HTR-8/SVneo (cell line): ENCODE measurements around the gene SNAP29.

ENCODE experiments used
- DNase-seq: peaks from one replicate; pipeline ENCODE4 v3.0.0; 2011; ENCODE audit warnings: low spot score, mixed read lengths; ENCODE audit not compliant: insufficient read length
- FAIRE-seq: peaks from 2 replicates; lab custom pipeline; 2011; peaks lifted over from hg19 to GRCh38; lab: Jason Lieb, UNC

The SNAP29 gene

DNA sequence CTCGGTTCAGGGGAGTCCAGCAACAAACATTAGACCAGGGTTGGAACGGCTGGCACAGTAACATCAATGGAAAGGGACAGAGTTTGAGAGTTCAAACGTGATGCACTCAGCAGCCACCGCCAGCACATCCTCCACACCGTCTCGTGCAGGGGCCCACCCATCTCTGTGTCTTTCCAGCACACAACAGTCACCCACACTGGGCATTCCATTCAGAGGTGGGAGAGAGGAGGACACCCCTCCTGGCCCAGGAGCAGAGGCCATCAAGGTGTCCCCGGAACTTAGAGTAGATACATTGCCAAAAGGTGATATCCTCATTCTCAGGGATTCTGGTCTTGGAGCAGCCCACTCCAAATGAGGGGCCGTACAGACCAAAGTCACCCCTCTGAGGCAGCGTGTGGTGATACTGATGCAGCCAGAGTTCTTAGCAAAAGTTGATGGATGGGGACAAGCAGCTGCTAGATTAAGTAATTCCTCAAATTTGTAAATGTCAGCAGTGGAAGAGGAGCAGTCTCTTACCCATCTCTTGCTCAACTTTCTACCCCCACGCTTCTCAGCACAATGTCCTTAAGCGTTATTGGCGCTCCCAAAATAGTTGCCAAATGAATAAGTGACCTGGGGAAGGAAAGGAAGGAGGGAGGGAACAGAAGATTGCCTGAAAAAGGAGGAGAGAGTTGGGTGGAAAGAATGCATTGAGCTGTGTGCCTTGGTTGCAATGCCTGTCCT lies 5.5 kb downstream of the SNAP29 start:
- DNase-seq (no peak), FAIRE-seq (no peak)

- FAIRE-seq: no peak
- no peak for DNase-seq
Observed at GRCh38 chr22:20865331-20865730, 6.5 kb downstream of the SNAP29 start.

DNA sequence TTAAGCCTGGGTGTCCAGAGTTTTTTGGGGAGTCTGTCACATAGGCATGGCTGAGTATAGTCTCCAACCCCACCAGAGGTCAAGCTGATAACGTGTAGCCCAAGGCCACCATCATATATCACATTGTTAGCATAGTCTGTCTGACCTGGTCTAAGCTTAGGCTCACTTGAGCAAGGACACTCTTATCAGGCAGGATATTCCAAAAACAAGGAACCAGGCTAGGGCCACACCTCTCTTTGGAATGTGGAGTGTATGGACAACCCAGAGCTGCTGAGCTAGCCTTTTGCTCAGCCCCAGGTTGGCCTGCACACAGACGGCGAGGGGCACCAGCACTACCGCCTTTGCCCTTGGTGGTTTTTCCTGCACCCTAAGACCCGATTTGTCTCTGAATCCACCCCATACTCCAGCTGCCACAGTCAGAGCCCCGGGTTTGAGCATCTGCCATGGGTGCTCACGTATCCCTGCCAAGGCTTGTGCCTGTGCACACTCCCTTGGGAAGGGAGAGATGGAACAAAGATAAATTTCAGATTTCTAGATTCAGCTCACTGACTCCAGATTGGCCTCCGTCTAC lies 7.2 kb downstream of the SNAP29 start:
- no peak for FAIRE-seq
- no peak for DNase-seq

DNA sequence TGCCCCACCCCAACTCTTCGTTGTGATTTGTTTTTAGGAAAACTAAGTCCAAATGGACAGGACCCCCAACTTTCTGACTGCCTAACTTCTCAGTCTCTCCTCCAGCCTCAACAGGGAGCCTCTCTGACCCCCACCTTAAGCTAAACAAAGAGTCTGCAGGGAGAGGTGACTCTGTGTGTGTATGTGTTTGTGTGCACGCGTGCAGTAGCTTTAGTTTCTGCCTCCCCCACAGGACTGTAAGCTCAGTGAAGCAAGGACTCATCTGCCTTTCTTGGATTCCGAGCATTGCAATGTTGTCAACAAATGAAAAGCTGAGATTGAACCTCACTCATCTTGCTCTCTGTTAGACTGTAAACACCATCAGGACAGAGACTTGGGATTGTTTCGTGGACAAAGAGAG lies 7.9 kb downstream of the SNAP29 start:
- no peak for DNase-seq
- no peak for FAIRE-seq

DNA sequence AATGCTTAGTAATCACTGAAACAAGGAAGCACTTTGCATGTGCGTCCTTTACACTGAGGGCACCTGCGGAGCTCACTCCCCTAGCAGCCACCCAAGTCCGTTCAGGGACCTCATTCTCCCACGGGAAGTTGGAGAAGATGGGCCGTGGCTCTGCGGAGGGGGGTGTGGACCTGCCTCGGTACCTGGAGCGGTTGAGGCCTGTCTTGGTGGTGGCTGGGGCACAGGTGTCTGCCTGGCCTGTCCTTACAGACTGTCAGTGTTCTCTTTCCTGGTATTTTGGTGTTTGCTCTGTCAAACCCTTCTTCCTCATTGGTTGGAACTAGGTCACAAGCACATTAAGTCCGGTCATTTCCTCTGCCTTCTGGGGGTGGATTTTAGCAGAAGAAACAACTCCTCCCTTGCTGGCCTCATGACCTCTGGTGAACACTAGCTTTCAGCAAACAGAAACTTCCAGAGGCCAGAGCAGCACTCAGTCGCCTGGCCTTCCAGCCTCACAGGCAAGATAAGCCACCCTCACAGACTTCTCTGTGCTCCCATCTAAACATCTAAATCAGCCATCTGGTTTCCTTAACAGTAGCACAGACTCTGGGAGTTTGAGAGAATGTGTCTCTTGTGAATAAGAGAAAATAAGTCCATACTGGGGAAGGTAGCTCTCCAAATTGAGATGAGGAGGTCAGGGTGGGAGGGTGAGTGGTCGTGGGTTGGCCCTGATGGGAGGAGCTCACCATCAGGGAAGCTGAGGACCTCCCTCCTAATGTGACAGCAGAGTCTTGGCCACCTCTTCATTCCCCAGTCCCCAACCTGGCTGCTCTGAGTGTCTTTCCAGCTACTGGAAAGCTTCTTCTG lies 8.6 kb downstream of the SNAP29 start:
- FAIRE-seq (no peak), DNase-seq (no peak)

DNA sequence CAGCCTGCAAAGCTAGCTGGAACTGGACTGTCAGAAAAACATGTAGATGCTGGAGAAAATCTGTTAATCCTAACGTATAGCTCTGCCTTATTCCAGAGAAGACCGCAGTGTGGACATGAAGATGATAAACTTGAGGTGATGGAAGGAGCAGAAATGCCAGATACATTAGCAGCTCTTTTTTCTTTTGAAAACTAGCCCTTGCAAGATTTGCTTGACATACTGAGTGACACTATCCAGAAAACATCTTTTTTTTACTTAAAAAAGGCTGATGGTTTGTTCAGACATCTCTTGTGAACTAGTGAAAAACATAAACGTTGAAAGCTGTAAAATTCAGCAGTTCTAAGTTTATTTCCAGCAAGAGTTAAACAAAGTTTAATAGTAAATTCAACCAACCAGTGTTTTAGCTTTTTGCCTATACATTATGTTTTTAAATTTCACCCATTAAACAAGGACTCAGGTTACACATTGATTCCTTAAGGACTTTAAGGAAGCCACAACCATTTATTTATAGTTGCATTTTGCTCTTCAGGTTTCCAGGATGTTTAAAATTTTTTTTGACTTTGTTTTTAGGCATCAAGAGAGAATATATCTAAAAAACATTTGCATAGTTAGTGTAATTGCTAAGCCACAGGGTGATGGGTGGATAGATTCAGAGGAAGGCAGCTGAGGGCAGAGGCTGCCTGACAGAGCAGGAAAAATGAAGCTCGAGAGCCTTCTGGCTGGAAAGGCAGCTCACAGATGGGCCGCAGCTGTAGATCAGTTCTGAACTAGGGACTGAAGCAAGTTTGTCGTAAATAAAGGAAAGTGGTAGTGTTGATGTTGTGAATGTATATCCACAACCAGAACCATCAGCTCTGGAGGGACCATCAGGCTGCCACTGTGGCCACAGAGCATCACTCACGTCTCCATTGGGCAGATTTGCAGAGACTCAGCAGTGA lies 9.5 kb downstream of the SNAP29 start:
- no peak for FAIRE-seq
- DNase-seq: no peak

DNA sequence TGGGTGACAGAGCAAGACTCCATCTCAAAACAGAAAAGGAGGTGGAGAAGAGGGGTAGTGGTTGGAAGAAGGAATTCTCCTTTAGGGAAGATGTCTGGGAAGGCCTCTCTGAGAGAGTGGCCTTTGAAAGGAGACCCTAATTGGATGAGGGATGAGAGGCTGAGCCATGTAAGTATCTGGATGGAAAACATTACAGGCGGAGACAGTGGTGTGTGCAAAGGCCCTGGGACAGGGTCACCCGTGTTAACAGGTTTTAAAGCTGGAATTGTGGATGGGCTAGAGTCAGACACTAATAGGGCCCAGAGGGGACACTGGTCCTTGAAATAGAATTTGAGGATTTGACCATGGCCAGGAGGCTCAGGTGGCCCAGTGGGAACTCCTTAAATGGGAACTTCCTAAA lies 10.4 kb downstream of the SNAP29 start:
- DNase-seq (no peak), FAIRE-seq (no peak)

GRCh38 chr22:20873214-20873613 lies 14.4 kb downstream of the SNAP29 start:
- FAIRE-seq (no peak), DNase-seq (no peak)

DNA sequence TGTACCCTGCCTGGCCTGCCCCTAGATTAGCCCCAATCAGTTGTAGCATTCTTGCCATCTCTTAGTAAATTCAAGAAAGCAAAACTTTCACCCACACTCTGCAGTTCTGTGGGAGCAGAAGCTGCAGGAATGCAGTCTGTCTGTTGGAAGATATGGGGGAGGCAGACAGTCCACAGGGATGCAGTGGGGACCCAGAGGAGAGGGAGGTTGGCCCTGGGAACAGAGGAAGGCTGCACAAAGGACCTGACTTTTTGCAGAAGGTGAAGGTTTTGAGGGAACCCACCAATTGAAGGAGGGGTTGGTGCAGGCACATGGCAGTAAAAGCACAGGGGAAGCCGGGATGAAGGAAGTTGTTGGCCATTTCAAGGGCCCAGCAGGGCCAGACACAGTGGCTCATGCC lies 16.5 kb downstream of the SNAP29 start:
- DNase-seq: no peak
- no peak for FAIRE-seq

DNA sequence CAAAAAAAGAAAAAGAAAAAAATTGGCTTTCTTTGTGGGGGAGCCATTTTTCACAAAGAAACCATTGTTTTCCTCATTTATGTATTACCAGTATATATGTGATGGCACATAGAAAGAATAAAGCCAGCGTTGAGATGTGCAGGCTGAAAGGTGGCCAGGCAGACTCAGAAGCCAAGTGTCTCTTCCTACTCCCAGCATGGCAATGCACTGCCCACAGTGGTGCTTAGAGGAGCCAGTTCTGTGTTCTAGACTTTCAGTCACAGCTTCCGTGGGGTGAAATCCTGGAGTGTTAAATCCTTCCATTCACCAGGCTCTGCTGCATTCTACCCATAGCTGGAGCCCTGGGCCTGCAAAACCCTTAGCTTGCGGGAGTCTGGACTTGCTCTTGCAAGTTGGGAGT lies 18.9 kb downstream of the SNAP29 start:
- DNase-seq (no peak), FAIRE-seq (no peak)

- DNase-seq (no peak), FAIRE-seq (no peak)
Observed at GRCh38 chr22:20881231-20881630, 22.4 kb downstream of the SNAP29 start.

- FAIRE-seq (no peak), DNase-seq (no peak)
Observed at GRCh38 chr22:20881869-20882815, 23.3 kb downstream of the SNAP29 start.

DNA sequence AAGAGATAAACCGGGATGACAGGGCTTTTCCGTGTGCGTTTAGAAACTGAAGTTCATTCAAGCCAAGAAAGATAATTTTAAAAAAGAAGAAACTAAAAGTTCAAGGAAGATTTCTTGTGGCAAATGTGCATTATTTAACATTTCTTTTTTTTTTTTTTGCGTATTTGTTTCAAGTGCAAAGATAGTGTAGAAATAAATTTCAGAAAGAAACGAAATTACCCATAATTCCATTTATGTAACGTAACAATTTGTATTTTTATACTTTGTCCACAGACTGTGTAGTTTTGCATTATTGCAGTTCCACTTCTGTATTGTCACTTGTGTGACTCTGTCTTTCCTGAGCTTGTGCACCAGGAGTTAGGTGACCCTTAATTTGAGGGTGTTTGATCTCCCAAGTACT lies 24.0 kb downstream of the SNAP29 start:
- no peak for DNase-seq
- FAIRE-seq: no peak

GRCh38 chr22:20884454-20884853 lies 25.6 kb downstream of the SNAP29 start:
- FAIRE-seq (no peak), DNase-seq (no peak)

GRCh38 chr22:20885017-20885556 lies 26.3 kb downstream of the SNAP29 start:
- DNase-seq (no peak), FAIRE-seq (no peak)

DNA sequence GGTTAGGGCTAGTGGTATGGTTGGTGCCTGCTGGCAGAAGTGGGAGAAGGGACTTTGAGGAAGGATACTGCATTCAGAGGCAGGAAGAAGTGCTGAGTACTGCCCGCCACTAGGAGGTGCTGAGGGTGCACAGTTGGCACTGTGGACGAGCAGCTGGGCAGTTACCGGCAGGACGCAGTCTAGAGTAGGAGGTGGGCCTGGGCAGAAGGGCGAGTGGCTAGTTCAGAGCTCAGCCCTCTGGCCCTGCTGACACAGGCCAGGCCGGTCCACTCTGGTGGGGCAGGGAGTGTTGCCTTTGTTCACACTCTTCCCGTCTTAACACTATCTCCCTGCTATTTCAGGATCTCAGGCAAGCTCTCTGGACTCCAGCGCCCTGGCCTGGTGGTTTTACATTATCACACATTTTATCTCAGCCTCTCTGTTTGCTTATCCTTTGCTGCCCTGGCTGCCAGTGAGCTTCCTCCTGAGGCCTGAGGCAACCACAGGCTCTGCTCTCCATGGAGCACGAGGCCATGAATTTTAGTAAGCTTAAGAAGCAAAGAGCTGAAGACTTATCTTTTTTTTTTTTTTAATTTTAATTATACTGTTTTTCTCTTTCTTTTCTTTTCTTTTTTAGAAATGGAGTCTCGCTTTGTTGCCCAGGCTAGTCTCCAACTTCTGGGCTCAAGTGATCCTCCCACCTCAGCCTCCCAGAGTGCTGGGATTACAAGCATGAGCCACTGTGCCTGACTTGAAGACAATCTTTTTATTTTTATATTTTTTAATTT lies 26.9 kb downstream of the SNAP29 start:
- DNase-seq (peak; percentile 80), FAIRE-seq (peak; percentile 72)

GRCh38 chr22:20887375-20887774 lies 28.6 kb downstream of the SNAP29 start:
- DNase-seq (no peak), FAIRE-seq (no peak)

GRCh38 chr22:20889025-20889704 lies 30.4 kb downstream of the SNAP29 start:
- DNase-seq: no peak
- FAIRE-seq: no peak
